Astrocyte (in vitro differentiated cells and primary cell): ENCODE results near the gene JMJD1C. TPM values are rescaled to one million over a fixed set of nuclear protein-coding genes. Genes with fewer than 3 reads are reported as not detected.

Experiments used
- DNase-seq: peaks from one replicate; pipeline ENCODE4 v3.0.0-alpha.2; 2010; ENCODE audit warnings: low read depth
- FAIRE-seq: peaks from 2 replicates; lab custom pipeline; 2011; peaks lifted over from hg19 to GRCh38; lab: Jason Lieb, UNC
- H2AFZ ChIP-seq: 2 replicates; pipeline ENCODE4 v1.6.0; 2012; ENCODE audit warnings: low read depth, low read length, inconsistent platforms
- H3K27ac ChIP-seq: 2 replicates; pipeline ENCODE4 v1.5.1; 2011; ENCODE audit warnings: low read depth, low read length, inconsistent platforms
- H3K27me3 ChIP-seq: 2 replicates; pipeline ENCODE4 v1.6.0; 2011; ENCODE audit warnings: low read length, inconsistent platforms; ENCODE audit not compliant: insufficient read depth
- H3K36me3 ChIP-seq: 2 replicates; pipeline ENCODE4 v1.5.1; 2011; ENCODE audit warnings: low read length, inconsistent platforms; ENCODE audit not compliant: insufficient read depth
- H3K4me1 ChIP-seq: 2 replicates; pipeline ENCODE4 v1.5.1; 2011; ENCODE audit warnings: low read length, inconsistent platforms; ENCODE audit not compliant: insufficient read depth
- H3K4me2 ChIP-seq: 2 replicates; pipeline ENCODE4 v1.6.0; 2012; ENCODE audit warnings: low read length, inconsistent platforms
- H3K4me3 ChIP-seq: 2 replicates; pipeline ENCODE4 v1.5.1; 2011; ENCODE audit warnings: low read depth, mild to moderate bottlenecking, low read length, inconsistent platforms; ENCODE audit not compliant: insufficient read depth
- H3K79me2 ChIP-seq: 2 replicates; pipeline ENCODE4 v1.6.0; 2012; ENCODE audit warnings: mild to moderate bottlenecking, low read length, inconsistent platforms; ENCODE audit not compliant: insufficient read depth
- H3K9ac ChIP-seq: 2 replicates; pipeline ENCODE4 v1.6.0; 2012; ENCODE audit warnings: mild to moderate bottlenecking, low read length, inconsistent platforms
- H3K9me3 ChIP-seq: 2 replicates; pipeline ENCODE4 v1.5.1; 2012; ENCODE audit warnings: low read depth, mild to moderate bottlenecking, low read length, inconsistent platforms; ENCODE audit not compliant: insufficient read depth
- H4K20me1 ChIP-seq: 2 replicates; pipeline ENCODE4 v1.6.0; 2012; ENCODE audit warnings: low read length, inconsistent platforms; ENCODE audit not compliant: insufficient read depth
- H3K27ac Mint-ChIP-seq: one replicate; pipeline ENCODE4 v1.8.0; 2021; ENCODE audit warnings: mild to moderate bottlenecking, mixed read lengths; ENCODE audit not compliant: unreplicated experiment
- H3K27me3 Mint-ChIP-seq: one replicate; pipeline ENCODE4 v1.8.0; 2021; ENCODE audit warnings: low read depth, mixed read lengths; ENCODE audit not compliant: unreplicated experiment
- H3K36me3 Mint-ChIP-seq: one replicate; pipeline ENCODE4 v1.8.0; 2021; ENCODE audit warnings: low read depth, mixed read lengths; ENCODE audit not compliant: unreplicated experiment
- H3K4me1 Mint-ChIP-seq: one replicate; pipeline ENCODE4 v1.8.0; 2021; ENCODE audit warnings: low read depth, mixed read lengths; ENCODE audit not compliant: unreplicated experiment
- H3K4me3 Mint-ChIP-seq: one replicate; pipeline ENCODE4 v1.8.0; 2021; ENCODE audit warnings: mild to moderate bottlenecking, moderate library complexity, mixed read lengths; ENCODE audit not compliant: unreplicated experiment
- H3K9me3 Mint-ChIP-seq: one replicate; pipeline ENCODE4 v1.8.0; 2021; ENCODE audit warnings: mild to moderate bottlenecking, mixed read lengths; ENCODE audit not compliant: unreplicated experiment
- CTCF ChIP-seq: IDR thresholded peaks from 2 replicates; pipeline ENCODE4 v1.5.1; 2011; ENCODE audit warnings: low read depth, mild to moderate bottlenecking, inconsistent platforms, low read length, moderate library complexity; ENCODE audit not compliant: insufficient read depth
- EZH2 ChIP-seq: IDR thresholded peaks from 2 replicates; pipeline ENCODE4 v1.6.1; 2012; ENCODE audit warnings: mild to moderate bottlenecking, low read length, inconsistent platforms; ENCODE audit not compliant: insufficient read depth
- total RNA-seq: library from RNA; stranded (reverse); gene quantifications from 2 replicates; pipeline ENCODE4 v1.2.1, GENCODE V29; 2021

JMJD1C gene
- total RNA-seq, 1 donor from 2014 or later = 61.0 TPM

- Histone ChIP-seq H3K27me3 (no peaks in the 10 kb centered on the region), H3K79me2 (peaks cover 51% of the 10 kb centered on the region), H3K9ac (no peak overlapping the region), H3K9me3 (no peaks in the 10 kb centered on the region), H3K4me2 (no peak overlapping the region), H3K4me3 (no peak overlapping the region), H2AFZ (no peak overlapping the region), H3K27ac (no peak overlapping the region), H3K36me3 (no peaks in the 10 kb centered on the region), H4K20me1 (peaks cover 37% of the 10 kb centered on the region), H3K4me1 (no peaks in the 10 kb centered on the region)
- no peak overlapping the region for H3K4me3 Mint-ChIP-seq
- no peak for DNase-seq
- H3K9me3 Mint-ChIP-seq = no peaks in the 10 kb centered on the region
- FAIRE-seq = no peak
- no peaks in the 10 kb centered on the region for H3K4me1 Mint-ChIP-seq
- H3K27ac Mint-ChIP-seq = no peak overlapping the region
- no peaks in the 10 kb centered on the region for H3K36me3 Mint-ChIP-seq
- no peak for TF ChIP-seq CTCF
- TF ChIP-seq EZH2 = no peak
- no peaks in the 10 kb centered on the region for H3K27me3 Mint-ChIP-seq
Observed at GRCh38 chr10:63337455-63338251, 128.1 kb downstream of the JMJD1C start.

- no peak overlapping the region for H3K9ac ChIP-seq
- H3K4me1 Mint-ChIP-seq = peaks cover 4% of the 10 kb centered on the region
Observed at GRCh38 chr10:63331586-63331985, 134.2 kb downstream of the JMJD1C start.

More at GRCh38 chr10:63331586-63331985, 134.2 kb downstream of the JMJD1C start:
- H3K4me3 Mint-ChIP-seq = no peak overlapping the region
- Histone ChIP-seq H3K4me2 (no peak overlapping the region), H2AFZ (no peak overlapping the region), H3K36me3 (no peaks in the 10 kb centered on the region), H3K9me3 (no peaks in the 10 kb centered on the region), H4K20me1 (peaks cover 30% of the 10 kb centered on the region), H3K4me1 (no peaks in the 10 kb centered on the region), H3K79me2 (peaks cover 23% of the 10 kb centered on the region), H3K27ac (no peak overlapping the region), H3K4me3 (no peak overlapping the region), H3K27me3 (no peaks in the 10 kb centered on the region)
- TF ChIP-seq CTCF (no peak), EZH2 (no peak)
- no peaks in the 10 kb centered on the region for H3K9me3 Mint-ChIP-seq
- no peaks in the 10 kb centered on the region for H3K27me3 Mint-ChIP-seq
- no peaks in the 10 kb centered on the region for H3K36me3 Mint-ChIP-seq
- H3K27ac Mint-ChIP-seq = no peak overlapping the region
- FAIRE-seq = no peak
- DNase-seq = no peak
